NCI-H510A treated with DMSO at 0.1 percent for 48 hours (cell line): ENCODE measurements around the gene ABCC5.
"Not testable (repeated sequence)": the region's sequence is repeated elsewhere in the genome, so short reads cannot be mapped to it uniquely, and the experiment has no call there.

Experiments
- DNase-seq: peaks from one replicate; lab custom pipeline; 2025; lab: John Stamatoyannopoulos, UW

ABCC5 gene

DNA sequence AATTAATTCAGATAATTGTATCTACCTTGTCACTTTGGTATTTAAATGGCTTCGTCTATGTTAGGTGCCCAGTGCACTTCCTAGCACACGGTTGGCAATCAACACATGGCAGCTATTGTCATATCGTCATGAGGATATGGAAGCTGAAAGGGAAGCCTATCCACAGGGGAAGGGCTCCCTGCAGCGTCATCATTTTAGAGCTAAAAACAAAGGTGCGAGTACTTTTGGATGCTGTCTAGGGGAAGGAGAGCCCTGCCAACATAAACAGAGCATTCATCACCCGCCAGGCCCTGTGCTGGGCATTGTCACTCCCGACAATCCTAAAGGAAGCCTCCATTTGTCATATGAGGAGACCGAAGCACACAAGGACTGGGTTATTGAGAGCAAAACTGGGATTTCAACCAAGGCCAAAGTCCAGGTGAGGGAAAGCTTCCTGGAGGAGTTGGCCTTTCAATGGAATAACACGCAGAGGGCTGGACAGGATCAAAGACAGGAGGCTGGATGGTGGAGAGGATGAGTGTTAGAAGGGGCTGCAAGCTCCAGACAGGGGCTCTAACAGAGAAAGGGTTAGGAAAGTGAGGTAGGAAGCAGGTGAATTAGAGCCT lies 125.0 kb downstream of the ABCC5 start:
- no peak for DNase-seq

DNA sequence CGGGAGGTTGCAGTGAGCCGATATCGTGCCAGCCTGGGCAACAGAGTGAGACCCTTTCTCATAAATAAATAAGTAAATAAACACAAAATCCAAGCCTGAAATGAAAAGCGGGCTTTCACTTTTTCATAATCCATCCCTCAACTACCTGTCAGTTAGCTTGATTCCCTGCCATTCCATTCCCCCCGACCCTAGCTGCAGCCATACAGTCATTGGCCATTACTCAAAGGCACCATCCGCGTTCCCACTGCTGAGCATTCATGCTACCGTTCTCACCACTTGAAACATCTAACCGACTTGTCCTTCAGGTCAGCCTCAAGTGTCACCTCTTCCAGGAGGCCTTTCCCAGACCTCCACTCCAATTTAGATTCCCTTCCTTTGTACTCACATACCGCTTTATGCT lies 131.9 kb downstream of the ABCC5 start:
- no peak for DNase-seq

GRCh38 chr3:183884427-183885296 lies 133.0 kb downstream of the ABCC5 start, which contains the start of gene PARL:
Gene PARL (minus strand): TSS chr3:183884880. CDS start chr3:183884846, 34 bp downstream.
- peak; percentile 96 for DNase-seq

DNA sequence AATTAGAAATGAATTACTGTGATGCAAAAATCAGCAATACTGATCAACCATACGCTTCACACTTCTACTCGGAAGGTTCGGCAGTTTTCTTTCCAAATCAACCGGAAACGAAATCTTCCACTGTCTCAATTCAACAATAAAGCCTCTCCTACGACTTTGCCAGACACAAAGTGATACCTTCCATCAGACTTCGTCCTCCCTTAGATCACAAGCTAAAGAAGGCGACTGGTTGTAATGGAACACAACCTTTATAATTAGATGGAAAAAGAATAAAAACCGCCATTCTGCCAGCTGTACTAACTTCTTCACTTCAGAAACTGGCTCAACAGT lies 133.6 kb downstream of the ABCC5 start:
- no peak for DNase-seq

GRCh38 chr3:183883291-183884096 lies 134.2 kb downstream of the ABCC5 start:
- DNase-seq = no peak

DNA sequence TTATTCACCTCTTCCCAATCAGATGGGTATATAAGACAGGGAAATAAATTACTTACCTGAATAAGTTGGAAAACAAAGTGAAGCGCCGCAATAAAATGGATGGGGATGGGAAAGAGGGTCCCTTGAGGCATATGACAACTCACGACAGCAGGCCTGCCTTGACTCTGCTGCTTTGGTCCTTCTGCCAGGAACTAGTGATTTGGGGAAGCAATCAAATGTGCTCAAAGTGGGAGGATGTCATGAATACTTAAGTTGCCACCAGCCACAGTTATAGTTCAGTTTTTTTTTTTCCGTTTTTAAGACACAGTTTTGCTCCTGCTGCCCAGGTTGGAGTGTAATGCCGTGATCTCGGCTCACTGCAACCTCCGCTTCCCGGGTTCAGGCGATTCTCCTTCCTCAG lies 137.6 kb downstream of the ABCC5 start:
- DNase-seq = no peak

DNA sequence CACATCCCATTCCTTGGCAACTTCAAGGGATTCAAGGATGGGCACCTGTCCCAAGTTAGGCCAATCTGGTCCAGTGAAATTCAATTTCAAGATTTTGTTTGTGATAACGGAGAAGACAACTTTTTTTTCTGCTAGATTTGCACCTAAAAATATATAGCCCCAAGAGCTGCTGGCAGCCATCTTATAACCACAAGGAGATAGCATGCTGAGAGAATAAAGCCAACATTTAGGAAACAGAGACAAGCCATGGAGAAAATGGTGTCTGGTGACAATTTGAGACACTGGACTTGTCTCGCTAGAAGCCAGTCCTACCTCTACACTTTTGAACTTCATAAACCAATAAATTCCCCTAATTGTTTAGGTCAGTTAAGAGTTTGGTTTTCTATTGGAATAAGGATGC lies 138.4 kb downstream of the ABCC5 start:
- no peak for DNase-seq

DNA sequence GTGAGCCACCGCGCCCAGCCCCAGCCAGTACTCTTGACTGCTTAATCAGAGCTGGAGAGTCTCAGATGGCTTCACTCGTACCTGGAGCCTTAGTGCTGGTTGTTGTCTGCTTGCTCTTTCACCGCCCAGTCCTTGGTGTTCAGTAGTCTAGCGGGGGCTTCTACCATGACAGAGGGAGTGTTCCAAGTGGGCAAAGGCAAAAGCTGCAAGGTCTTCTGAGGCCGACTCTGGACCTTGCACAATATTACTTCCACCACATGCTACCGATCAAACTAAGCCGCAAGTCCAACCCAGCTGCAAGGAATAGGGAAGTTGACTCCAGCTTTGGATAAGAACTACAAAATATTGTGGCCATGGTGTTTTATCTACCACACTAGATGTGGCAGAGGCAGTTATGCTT lies 139.6 kb downstream of the ABCC5 start:
- no peak for DNase-seq

DNA sequence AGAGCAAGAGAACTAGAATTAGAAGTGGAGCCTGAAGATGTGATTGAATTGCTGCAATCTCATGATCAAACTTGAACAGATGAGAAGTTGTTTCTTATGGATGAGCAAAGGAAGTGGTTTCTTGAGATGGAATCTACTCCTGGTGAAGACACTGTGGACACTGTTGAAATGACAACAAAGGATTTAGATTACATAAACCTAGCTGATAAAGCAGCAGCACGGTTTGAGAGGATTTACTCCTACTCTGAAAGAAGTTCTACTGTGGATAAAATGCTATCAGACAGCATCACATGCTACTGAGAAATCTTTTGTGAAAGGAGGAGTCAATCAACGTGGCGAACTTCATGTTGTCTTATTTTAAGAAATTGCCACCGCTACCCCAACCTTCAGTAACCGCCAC lies 140.5 kb downstream of the ABCC5 start:
- DNase-seq = not testable (repeated sequence)

- DNase-seq = no peak
These were observed 142.3 kb downstream of the ABCC5 start for GRCh38 chr3:183875411-183875810.

DNA sequence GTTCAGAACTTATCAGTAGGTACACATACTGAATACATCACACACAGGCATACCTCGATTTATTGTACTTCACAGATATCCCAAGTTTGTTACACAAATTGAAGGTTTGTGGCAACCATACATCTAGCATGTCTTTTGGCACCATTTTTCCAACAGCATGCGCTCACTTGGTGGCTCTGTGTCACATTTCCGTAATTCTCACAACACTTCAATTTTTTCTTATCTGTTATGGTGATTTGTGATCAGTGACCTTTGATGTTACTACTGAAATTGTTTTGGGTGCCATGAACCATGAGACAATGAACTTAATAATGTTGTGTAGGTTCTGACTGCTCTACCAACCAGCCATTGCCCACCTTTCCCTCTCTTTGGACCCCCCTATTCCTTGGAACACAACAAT lies 143.8 kb downstream of the ABCC5 start:
- no peak for DNase-seq

GRCh38 chr3:183871541-183871940 lies 146.1 kb downstream of the ABCC5 start:
- DNase-seq = no peak

GRCh38 chr3:183870563-183870962 lies 147.1 kb downstream of the ABCC5 start:
- DNase-seq = no peak
